RPMI7951 (cell line): ENCODE data around the gene TANK. TPM values are rescaled to one million over a fixed set of nuclear protein-coding genes. Genes with fewer than 3 reads are reported as not detected.
A peak's percentile ranks its signal among the peaks of the same experiment; 100 is the strongest.
"Not testable (repeated sequence)": the region's sequence is repeated elsewhere in the genome, so short reads cannot be mapped to it uniquely, and the experiment has no call there.

Source experiments
- DNase-seq: peaks from one replicate; pipeline ENCODE4 v3.0.0-alpha.2; 2012; ENCODE audit warnings: low read depth
- total RNA-seq: library from RNA; depleted of rRNA; stranded (reverse); fragments of >200 nt; shearing (Covaris generic); gene quantifications from 2 replicates; pipeline ENCODE4 v1.2.3, GENCODE V29; 2014; rRNA removed

Gene TANK
- total RNA-seq, 1 experiment from 2014 or later, result 125 TPM

DNA sequence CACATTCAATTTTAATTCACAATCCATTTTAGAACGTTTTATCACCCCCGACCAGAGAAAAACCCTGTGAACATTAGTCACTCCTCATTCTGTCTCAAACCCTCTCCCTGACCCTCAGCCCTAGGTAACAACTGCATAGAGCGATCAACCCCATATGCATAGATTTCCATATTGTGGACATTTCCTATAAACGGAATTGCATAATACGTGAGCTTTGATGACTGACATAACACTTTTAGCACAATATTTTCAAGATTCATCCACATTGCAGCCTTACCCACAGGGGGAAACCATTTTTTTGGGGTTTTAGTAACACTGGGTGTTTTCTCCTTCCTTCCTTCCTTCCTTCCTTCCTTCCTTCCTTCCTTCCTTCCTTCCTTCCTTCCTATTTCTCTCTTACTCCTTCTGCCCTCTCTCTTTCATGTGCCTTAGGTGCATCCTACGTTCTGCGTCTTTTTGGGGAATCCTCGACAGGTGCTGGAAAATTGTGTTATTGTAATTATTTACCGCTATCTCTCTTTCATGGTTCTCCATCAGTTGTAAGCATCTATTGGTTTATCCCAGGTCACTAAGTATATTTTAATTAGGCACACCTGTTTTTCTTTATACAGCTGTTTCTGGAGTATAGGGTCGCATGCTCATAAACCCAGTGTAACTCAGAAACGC is 118.5 kb downstream of the TANK start:
- peak; percentile 75 for DNase-seq

DNA sequence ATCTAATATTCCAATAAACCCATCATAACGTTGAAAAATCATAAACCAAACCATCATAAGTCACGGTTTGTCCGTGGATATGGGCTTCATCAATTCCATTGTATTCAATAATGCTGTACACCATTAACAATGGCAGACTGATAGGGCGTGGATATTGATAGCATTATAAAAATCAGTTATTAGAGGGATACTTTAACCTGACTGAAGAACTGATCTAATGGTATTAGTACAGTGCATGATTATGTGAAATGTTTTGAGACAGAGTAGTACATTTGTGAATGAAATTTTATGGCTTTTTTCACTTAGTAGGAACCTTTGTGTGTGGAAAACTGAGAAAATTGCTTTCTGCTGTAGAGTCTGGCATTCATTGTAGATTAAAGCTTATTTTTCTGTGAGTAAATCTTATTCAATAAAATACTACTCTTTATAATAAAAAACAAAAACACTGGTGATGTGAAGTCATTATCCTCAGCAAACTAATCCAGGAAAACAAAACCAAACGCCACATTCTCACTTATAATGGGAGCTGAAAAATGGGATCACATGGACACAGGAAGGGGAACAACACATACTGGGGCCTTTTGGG is 119.1 kb downstream of the TANK start:
- peak; percentile 28 for DNase-seq

DNA sequence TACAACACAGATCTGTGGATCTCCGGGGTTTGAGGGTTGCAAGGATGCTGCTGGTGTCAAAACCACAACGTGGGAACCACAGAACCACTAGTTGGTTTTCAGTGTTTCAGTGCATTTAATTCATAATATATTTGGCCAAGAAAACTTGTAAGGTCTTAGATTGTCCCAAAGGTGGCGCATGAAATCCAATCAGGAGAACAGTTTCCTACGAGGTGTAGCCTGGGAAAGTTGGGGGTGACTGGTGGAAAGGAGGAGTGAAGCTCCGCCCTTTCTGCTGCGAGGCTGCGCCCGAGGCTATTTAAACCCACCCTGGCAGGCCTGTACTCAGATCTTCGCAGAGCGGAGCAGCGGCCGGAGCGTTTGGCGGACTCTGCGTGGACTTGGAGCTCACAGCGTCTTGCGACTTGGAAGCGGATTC is 120.7 kb downstream of the TANK start:
- peak; percentile 32 for DNase-seq

DNA sequence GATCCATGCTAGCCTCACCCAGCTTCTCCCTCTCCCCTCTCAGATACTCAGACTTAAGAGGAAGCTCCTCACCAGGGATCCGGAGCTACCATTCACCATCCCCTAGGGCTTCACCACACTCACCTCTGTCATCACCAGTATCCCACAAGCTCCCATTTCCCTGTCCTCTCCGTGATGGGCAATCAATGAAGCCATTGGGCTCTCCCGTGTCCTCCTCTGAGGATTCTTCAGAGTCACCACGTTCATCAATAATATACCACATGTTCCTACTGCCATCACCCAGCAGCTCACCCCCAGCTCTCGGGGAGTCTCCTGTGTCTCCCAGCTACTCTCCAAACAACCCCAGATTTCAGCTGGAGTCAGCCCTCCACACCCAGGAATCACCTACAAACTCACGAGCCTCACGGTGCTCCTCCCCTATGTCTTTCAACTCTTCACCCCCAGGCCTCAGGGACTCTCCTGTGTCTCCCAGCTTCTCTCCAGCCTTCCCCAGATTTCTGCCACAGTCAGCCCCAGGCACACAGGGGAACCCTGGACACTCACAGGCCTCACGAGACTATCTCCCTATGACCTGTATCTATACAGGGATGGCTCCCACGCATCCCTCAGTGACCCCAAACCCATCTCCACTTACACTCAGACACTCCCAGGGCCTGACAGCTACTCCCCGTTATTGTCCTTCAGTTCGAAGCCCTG is 121.5 kb downstream of the TANK start:
- not testable (repeated sequence) for DNase-seq

DNA sequence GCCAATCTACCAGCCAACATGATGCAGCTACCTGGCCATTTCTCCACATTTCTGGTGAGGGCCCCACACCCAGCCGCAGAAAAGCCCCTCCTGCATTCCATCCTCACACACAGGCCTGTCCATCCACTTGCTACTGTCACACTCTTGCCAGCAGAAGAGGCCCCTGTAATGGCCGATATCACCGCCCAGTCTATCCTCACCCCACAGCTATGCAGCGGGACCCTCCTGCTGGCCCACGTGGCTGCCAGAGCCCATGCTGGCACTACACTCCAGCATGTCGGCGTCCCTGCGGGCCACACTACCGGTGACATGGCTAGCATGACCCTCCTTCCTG is 122.0 kb downstream of the TANK start:
- DNase-seq, result not testable (repeated sequence)

DNA sequence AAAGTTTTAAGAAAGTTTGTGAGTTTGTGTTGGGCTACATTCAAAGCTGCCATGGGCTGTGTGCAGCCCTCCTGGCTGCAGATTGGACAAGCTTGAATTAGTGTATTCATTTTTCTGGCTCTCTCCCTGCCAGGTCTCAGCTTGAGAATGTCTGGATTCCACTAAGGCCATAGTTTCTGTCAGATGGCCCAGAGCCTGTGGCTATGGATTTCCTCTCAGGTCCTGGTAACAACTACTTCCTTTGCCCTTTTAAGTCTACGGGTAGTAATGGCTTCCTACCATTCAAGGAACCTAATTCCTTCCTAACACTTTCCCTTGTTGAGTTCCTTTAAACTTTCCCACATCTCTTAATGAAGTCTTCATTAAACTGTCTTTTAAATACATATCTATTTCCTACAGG is 123.7 kb downstream of the TANK start:
- peak; percentile 17 for DNase-seq

Other genes starting within 250 kb of the TANK start
- gene PSMD14, start 148.0 kb downstream of the TANK start, total RNA-seq, result 198 and 202 TPM in 2 replicates